ENCODE data around the gene UBE3A.

The UBE3A gene

GRCh38 chr15:25333049-25333448 is 105.8 kb downstream of the UBE3A start:
- no peak for DNase-seq (ENCODE audit: low read depth in 2 of 3, low spot score in 1 of 3)

- DNase-seq (ENCODE audit: low read depth in 2 of 3, low spot score in 1 of 3) = no peak
Measured at GRCh38 chr15:25332306-25332705, 106.5 kb downstream of the UBE3A start.

- DNase-seq (ENCODE audit: low read depth in 2 of 3, low spot score in 1 of 3) = no peak
Measured at GRCh38 chr15:25331860-25332259, 107.0 kb downstream of the UBE3A start.

GRCh38 chr15:25331404-25331803 is 107.4 kb downstream of the UBE3A start:
- no peak for DNase-seq (ENCODE audit: low read depth in 2 of 3, low spot score in 1 of 3)

- no peak for DNase-seq (ENCODE audit: low read depth in 2 of 3, low spot score in 1 of 3)
Measured at GRCh38 chr15:25329696-25330095, 109.1 kb downstream of the UBE3A start.

GRCh38 chr15:25327686-25328085 is 111.1 kb downstream of the UBE3A start:
- DNase-seq (ENCODE audit: low read depth in 2 of 3, low spot score in 1 of 3) = no peak

GRCh38 chr15:25325187-25325586 is 113.6 kb downstream of the UBE3A start:
- no peak for DNase-seq (ENCODE audit: low read depth in 2 of 3, low spot score in 1 of 3)

GRCh38 chr15:25323420-25323819 is 115.4 kb downstream of the UBE3A start:
- DNase-seq (ENCODE audit: low read depth in 2 of 3, low spot score in 1 of 3) = no peak

- DNase-seq (ENCODE audit: low read depth in 2 of 3, low spot score in 1 of 3) = no peak
Measured at GRCh38 chr15:25287823-25288222, 151.0 kb downstream of the UBE3A start.

Measured in stimulated activated CD4-positive, alpha-beta T cell treated with anti-CD3 and anti-CD28 coated beads, Interleukin-12 subunit alpha, Interleukin-12 subunit beta, amount 100 ng/mL, for 48 hours (primary cell).